Sigmoid colon (tissue), 7 donors: ENCODE measurements around the gene LSM14B. TPM values are rescaled to one million over a fixed set of nuclear protein-coding genes. Genes with fewer than 3 reads are reported as not detected.

Experiments used
- DNase-seq: peaks from one replicate; pipeline ENCODE4 v3.0.0-alpha.2; 2019
- H3K27ac ChIP-seq, 4 donors: fragments of 200-600 bp; sonication (generic); one replicate each; pipeline ENCODE4 v1.5.1; 2016 to 2019; ENCODE audit warnings: mild to moderate bottlenecking in 1 of 4
- H3K27me3 ChIP-seq, 3 donors: fragments of 200-600 bp; sonication (generic); one replicate each; pipeline ENCODE4 v1.5.1; 2019; ENCODE audit warnings: mild to moderate bottlenecking in 1 of 3
- H3K36me3 ChIP-seq, 4 donors: fragments of 200-600 bp; sonication (generic); one replicate each; pipeline ENCODE4 v1.5.1; 2016 to 2019
- H3K4me1 ChIP-seq, 4 donors: fragments of 200-600 bp; sonication (generic); one replicate each; pipeline ENCODE4 v1.5.1; 2017 to 2019
- H3K4me3 ChIP-seq, 4 donors: fragments of 200-600 bp; sonication (generic); one replicate each; pipeline ENCODE4 v1.5.1; 2017 to 2019; ENCODE audit warnings: mild to moderate bottlenecking in 2 of 4, moderate library complexity in 1 of 4
- H3K9me3 ChIP-seq, 4 donors: fragments of 200-600 bp in 3 of 4; sonication (generic) in 3 of 4; one replicate each; pipeline versions ENCODE4 v1.5.1 to v1.6.1; 2013 to 2019
- EP300 ChIP-seq, 4 donors: sonication (generic); formaldehyde crosslinking; IDR thresholded peaks; one replicate each; pipeline ENCODE4 v1.6.1; 2017; ENCODE audit warnings: antibody characterized with exemption in 4 of 4
- POLR2A ChIP-seq, 2 donors: fragments of 450-650 bp; IDR thresholded peaks; one replicate each; pipeline ENCODE4 v1.6.1; 2016; ENCODE audit warnings: antibody characterized with exemption in 2 of 2, mild to moderate bottlenecking in 2 of 2, moderate library complexity in 2 of 2
- POLR2AphosphoS5 ChIP-seq, 4 donors: sonication (generic); formaldehyde crosslinking; IDR thresholded peaks; one replicate each; pipeline ENCODE4 v1.6.1; 2017; ENCODE audit warnings: antibody characterized with exemption in 4 of 4
- WGBS, 2 donors: extraction: QIAGEN DNeasy Blood & Tissue Kit; methylation state at CpG; one replicate each; pipeline ENCODE4 v1.1.7; 2013; 5-methylcytosine and 5-hydroxymethylcytosine counted together
- intact Hi-C: fragments of 100-400 bp; cut with DNase I; formaldehyde crosslinking; loops from one replicate; pipeline ENCODE4 v1.15.1; 2023
- polyA plus RNA-seq, 3 donors: library from polyadenylated mRNA; stranded (reverse); fragments of 200-250 nt; gene quantifications; one replicate each; pipeline ENCODE4 v1.2.3, GENCODE V29; 2013
- total RNA-seq, 4 donors: library from RNA; depleted of rRNA; stranded (reverse); fragments of >200 nt; gene quantifications; one replicate each; pipeline ENCODE4 v1.1.0, GENCODE V29; 2016
- TF ChIP-seq, protein P1 (sequence below), 4 experiments: fragments of 450-650 bp in 3 of 4; fragments of 200-600 bp in 1 of 4; IDR thresholded peaks; one replicate each; pipeline ENCODE4 v1.5.1; 2016 to 2019; ENCODE audit warnings: antibody characterized with exemption in 4 of 4, mild to moderate bottlenecking in 3 of 4, moderate library complexity in 2 of 4
- donor health status: healthy with polysubstance abuse.
- donor health status: Bipolar disorder and iron deficiency.
- donor health status: healthy.

LSM14B gene
- total and polyA plus RNA-seq, 7 donors, result 16.9 to 28.5 (median 23.5) TPM

DNA sequence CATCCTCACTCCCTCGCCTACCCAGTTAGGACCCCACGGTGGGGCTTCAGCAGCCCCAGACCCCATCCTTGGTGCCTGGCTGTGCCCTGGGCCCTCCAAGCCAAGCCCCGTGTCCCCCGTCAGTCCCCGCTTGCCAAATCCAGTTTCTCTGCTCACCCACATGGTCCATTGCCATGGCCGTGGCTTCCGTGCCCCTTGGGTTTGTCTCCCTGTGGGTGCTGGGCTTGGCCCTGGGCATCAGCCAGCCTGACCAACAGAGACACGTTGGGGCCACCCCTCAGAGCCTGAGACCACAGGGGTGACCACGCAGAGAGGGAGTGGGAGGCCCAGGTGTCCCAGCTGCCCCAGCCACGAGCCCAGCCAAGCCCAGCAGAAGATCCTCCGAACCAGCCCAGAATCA, 28.9 kb downstream of the LSM14B start:
- no peaks in the 10 kb centered on the region for H3K27me3 ChIP-seq
- intact Hi-C loops, result no loop called here
- 93 to 96% methylated on average over 11 of the region's 11 CpGs for WGBS, 2 donors
- peaks cover 0 to 16% (median 2%) of the 10 kb centered on the region in 4 donors for H3K4me1 ChIP-seq
- TF ChIP-seq EP300 (IDR thresholded peaks at IDR 0.05) (no peak), POLR2A (IDR thresholded peaks at IDR 0.05) (no peak), POLR2AphosphoS5 (IDR thresholded peaks at IDR 0.05) (no peak)
- TF ChIP-seq, protein P1, sequence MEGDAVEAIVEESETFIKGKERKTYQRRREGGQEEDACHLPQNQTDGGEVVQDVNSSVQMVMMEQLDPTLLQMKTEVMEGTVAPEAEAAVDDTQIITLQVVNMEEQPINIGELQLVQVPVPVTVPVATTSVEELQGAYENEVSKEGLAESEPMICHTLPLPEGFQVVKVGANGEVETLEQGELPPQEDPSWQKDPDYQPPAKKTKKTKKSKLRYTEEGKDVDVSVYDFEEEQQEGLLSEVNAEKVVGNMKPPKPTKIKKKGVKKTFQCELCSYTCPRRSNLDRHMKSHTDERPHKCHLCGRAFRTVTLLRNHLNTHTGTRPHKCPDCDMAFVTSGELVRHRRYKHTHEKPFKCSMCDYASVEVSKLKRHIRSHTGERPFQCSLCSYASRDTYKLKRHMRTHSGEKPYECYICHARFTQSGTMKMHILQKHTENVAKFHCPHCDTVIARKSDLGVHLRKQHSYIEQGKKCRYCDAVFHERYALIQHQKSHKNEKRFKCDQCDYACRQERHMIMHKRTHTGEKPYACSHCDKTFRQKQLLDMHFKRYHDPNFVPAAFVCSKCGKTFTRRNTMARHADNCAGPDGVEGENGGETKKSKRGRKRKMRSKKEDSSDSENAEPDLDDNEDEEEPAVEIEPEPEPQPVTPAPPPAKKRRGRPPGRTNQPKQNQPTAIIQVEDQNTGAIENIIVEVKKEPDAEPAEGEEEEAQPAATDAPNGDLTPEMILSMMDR (IDR thresholded peaks at IDR 0.05), result no peak
- H3K27ac ChIP-seq, result no peak overlapping the region
- H3K4me3 ChIP-seq, result no peak overlapping the region
- no peaks in the 10 kb centered on the region for H3K9me3 ChIP-seq
- DNase-seq, result no peak
- H3K36me3 ChIP-seq, result peaks cover 0 to 10% (median 0%) of the 10 kb centered on the region in 4 donors

DNA sequence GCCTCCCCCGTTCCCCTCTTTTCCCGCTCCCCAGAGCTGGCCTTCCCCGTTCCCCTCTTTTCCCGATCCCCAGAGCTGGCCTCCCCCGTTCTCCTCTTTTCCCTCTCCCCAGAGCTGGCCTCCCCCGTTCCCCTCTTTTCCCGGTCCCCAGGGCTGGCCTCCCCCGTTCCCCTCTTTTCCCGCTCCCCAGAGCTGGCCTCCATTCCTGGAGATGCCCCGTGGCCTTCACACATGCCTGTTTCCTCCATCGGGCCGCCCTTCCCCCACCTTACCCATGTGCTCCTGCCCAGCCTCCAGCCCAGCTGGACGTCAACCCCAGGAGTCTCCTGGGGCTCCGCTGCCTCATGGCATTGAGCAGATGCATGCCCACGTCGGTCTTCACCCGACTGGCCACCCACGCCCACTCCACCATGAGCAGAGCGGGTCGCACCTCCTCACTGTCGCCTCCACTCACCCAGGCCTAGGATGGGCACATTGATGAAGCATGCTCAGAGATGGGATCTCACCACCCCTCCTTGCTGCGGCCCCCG, 29.6 kb downstream of the LSM14B start:
- WGBS, 2 donors, result 88 to 94% methylated on average over 23 of the region's 23 CpGs
- peaks cover 0 to 19% (median 8%) of the 10 kb centered on the region in 4 donors for H3K4me1 ChIP-seq
- H3K36me3 ChIP-seq, result peaks cover 0 to 10% (median 0%) of the 10 kb centered on the region in 4 donors

DNA sequence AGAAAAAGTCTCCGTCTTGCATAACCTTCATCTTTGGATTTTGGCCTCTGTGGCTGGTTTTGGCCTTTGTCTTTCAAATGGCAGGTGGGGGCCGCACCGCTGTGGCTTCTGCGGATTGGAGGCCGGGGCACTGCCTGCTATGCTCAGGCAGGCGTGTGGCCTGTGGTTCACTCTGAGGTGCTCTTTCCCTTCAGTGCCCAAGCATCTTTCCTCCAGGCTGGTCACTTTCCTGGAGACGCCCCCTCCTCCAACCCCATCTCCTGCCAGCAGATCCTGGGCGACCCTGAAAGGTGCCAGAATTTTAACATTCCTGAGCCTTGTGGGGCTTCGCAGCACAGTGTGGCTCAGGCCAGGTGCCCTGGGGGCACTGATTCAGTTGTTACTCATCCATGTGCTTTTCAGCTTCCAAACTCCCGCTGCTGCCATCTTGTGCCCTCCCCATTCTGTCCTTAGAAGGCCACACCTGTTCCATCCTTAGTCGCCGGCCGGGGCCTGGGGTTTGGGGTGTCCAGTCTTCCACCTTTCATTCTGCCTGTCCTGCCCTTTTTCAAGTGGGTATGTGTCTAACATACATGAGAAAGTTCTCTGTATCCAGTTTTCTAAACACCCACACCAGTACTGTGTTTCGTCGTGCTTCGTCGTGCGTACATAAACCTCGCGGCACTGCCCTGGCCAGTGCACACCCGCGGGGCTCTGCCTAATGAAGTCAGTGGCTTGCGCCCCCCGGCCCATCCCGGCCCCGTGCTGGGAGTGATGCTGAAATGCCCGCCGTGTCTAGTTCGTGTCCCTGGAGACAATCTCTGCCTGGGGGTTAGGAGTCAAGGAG, 33.4 kb downstream of the LSM14B start:
- no peaks in the 10 kb centered on the region for H3K9me3 ChIP-seq
- intact Hi-C loops, result loop anchor here (5.0 kb wide), 1 partner anchor 143 kb away; no protein-coding TSS in a partner anchor
- no peak for DNase-seq
- H3K36me3 ChIP-seq, result peaks cover 0 to 13% (median 2%) of the 10 kb centered on the region in 4 donors
- no peaks in the 10 kb centered on the region for H3K27me3 ChIP-seq
- no peak for TF ChIP-seq POLR2A (IDR thresholded peaks at IDR 0.05)
- TF ChIP-seq, protein P1 (IDR thresholded peaks at IDR 0.05), result no peak
- TF ChIP-seq POLR2AphosphoS5 (IDR thresholded peaks at IDR 0.05), result no peak
- no peak for TF ChIP-seq EP300 (IDR thresholded peaks at IDR 0.05)
- H3K4me1 ChIP-seq, result peaks cover 0 to 12% (median 12%) of the 10 kb centered on the region in 4 donors
- no peak overlapping the region for H3K4me3 ChIP-seq
- H3K27ac ChIP-seq, result no peak overlapping the region
- 92 to 95% methylated on average over 29 of the region's 29 CpGs for WGBS, 2 donors

More for the DNA sequence above, 29.6 kb downstream of the LSM14B start:
- Histone ChIP-seq H3K27me3 (no peaks in the 10 kb centered on the region), H3K9me3 (no peaks in the 10 kb centered on the region), H3K27ac (no peak overlapping the region), H3K4me3 (no peak overlapping the region)
- intact Hi-C loops, result no loop called here
- DNase-seq, result no peak
- TF ChIP-seq POLR2AphosphoS5 (IDR thresholded peaks at IDR 0.05), result no peak
- TF ChIP-seq EP300 (IDR thresholded peaks at IDR 0.05), result no peak
- TF ChIP-seq POLR2A (IDR thresholded peaks at IDR 0.05), result no peak
- TF ChIP-seq, protein P1 (IDR thresholded peaks at IDR 0.05), result no peak

DNA sequence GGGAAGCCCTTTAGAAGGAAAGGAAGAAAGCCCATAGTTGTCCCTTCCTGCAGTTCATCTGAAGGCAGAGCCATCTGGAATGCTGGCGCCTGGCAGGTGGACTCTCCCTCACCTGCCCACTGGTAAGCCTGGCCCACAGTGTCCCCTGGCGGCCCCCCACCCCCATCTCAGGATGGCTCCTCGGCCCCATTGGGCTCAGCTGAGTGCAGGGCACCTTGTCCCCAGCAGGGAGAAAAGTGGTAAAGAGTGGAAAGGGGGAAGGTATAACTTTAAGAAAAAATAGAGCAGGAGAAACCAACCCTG, 33.9 kb downstream of the LSM14B start:
- Histone ChIP-seq H3K4me1 (peaks cover 0 to 12% (median 12%) of the 10 kb centered on the region in 4 donors), H3K27me3 (no peaks in the 10 kb centered on the region), H3K4me3 (no peak overlapping the region), H3K9me3 (no peaks in the 10 kb centered on the region), H3K27ac (no peak overlapping the region), H3K36me3 (peaks cover 0 to 19% (median 3%) of the 10 kb centered on the region in 4 donors)
- WGBS, 2 donors, result 79 to 90% methylated on average over 3 of the region's 3 CpGs
- intact Hi-C loops, result loop anchor here (5.0 kb wide), 1 partner anchor 144 kb away; no protein-coding TSS in a partner anchor
- TF ChIP-seq, protein P1 (IDR thresholded peaks at IDR 0.05), result no peak
- TF ChIP-seq POLR2A (IDR thresholded peaks at IDR 0.05), result no peak
- DNase-seq, result no peak
